Stimulated activated CD4-positive, alpha-beta T cell treated with anti-CD3 and anti-CD28 coated beads, Interleukin-15, amount 100 ng/mL, for 1 hour (primary cell): Measurements from ENCODE around the gene CD44.
"Not testable (repeated sequence)": the region's sequence is repeated elsewhere in the genome, so short reads cannot be mapped to it uniquely, and the experiment has no call there.

Source experiments
- DNase-seq, 2 donors: peaks; one replicate each; pipeline ENCODE4 v3.0.0-alpha.2; 2020; ENCODE audit warnings: low read depth in 1 of 2, low spot score in 1 of 2

The CD44 gene

DNA sequence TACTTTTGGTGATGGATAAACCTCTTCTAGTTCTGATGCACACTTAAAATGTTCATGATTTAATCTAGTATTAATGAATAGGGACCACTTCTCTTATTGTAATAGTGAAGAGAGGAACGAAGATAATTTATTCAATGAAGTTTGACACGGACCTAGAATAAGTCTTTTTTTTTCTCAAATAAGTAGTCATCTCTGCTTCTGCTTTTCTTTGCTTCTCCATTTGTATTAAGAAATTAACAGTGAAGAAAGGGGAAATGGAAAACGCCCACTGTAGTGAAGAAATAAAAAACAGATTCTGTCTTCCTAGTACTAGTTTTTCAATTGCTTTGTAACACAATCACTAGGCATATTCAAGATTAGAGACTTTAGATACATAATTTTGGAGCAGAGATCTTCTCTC lies 73.0 kb downstream of the CD44 start:
- no peak for DNase-seq

DNA sequence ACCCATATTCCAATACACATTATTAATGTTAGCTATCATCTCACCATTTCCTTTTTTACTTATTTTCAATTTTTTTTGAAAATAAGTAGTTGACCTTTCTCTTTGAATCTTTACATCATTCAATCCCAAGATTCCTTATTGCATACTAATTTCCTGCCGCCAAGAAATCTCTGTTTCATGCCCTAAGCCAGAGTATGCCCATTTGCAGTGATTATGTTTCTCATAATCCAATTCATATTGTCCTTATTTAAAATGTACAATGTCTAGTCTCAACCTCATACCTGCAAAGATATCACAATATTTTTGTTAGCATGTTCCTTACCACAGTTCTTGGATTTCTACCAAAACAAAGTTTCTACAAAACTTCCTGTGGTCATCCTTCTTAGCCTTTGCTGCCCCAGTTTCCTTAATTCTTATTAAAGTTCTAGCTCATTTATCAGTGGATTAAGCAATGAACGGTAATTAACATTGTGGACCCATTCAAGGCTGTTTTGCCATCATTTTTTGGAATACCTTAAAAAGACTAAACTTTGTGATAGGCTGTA lies 75.3 kb downstream of the CD44 start:
- no peak for DNase-seq

DNA sequence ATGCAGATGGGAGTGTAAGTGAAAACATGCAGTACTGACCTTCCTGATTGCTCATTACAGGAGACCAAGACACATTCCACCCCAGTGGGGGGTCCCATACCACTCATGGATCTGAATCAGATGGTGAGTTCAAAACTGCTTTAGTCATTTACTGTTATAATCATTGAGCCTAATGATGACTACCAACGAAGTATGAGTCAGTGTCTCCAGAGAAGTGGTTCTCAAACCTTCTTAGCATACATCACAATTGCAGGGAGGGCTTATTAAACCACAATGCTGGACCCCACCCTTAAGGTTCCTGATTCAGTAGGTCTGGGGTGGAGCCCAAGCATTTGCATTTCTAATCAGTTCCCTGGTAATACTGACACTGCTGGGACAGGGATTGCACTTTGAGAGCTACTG lies 75.8 kb downstream of the CD44 start:
- DNase-seq: no peak

DNA sequence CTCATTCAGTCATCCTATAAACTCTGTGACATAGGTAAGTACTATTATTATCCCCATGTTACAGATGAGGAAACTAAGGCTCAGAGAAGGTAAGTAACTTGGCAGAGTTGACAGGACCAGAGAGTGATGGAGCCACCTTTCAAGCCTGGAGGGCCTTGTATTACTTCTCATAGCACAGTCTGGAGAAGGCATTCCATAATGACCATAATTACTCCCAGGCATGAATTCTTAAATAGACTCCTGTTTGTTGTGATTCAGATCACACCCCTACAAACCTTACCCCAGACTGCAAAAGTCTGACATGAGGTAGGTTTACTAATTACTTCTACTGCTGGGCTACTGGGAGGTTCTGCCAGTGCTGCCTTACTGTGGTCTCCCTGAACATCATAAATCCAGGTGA lies 77.0 kb downstream of the CD44 start:
- no peak for DNase-seq

DNA sequence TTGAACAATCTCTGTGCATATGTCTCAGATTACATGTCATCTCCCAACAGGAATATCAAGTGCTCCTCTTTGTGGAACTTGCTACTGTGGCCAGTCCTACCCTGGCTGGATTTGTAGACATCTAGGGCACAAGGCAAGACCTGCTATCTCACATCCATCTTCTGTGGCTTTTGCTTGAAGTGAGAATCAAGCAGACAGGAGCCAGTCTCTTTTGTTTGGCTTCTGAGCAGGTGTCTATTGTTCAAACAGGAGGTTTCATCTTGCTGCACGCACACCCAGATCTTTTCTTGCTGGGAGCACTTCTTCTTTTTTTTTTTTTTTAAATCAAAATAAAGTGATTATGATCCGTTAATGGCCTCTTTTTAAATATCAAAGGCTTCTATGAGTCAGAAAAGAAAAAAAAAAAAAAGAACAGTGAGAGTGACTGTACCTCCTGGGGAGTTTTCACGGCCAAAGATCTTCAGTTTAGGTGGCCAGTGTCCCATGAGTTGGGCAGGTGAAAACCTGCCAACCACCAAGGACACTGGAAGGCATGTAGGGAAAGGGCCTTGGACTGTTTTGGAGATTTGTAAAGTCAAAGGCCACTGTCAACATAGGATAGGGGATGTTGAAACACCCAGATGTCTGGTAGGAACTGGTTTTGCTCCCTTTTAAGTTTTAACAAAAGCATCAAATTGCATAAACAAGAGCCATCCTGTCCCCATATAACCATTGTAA lies 78.1 kb downstream of the CD44 start:
- DNase-seq: no peak

DNA sequence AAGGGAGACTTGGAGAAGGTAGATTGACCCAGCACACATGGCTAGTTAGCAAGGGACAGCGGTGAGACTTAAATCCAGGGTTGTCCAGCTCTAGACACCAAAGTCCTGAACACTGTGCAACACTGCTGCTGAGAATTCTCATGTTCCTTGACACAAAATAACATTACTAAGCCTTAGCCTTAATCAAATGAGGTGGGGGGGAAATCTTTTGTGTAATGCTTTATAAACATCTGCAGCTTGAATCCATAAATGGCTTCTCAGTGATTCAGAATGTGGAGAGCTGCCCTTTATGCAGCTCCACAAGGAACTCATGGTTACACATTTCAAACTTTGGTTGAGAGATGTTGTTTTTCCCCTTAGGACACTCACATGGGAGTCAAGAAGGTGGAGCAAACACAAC lies 80.0 kb downstream of the CD44 start:
- no peak for DNase-seq

DNA sequence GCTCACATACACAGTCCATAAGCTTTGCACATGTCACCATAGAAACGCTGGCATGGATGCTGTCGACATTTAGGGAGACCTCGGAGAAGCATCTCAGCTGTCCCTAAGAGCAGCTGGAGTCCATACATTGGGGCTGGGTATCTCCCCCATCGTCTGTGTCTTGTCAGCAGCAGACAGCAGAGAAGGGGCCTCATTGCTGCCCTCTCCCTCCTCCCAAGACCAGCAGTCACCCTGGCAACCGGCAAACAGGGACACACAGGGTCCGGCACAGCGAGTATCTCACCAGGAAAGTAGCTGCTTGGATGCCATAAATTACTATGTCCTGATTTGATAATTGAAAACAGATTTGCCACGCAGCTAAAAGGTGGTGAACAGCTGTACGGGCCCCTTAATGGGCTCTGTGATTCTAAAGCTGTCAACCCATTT lies 84.4 kb downstream of the CD44 start:
- DNase-seq: no peak

DNA sequence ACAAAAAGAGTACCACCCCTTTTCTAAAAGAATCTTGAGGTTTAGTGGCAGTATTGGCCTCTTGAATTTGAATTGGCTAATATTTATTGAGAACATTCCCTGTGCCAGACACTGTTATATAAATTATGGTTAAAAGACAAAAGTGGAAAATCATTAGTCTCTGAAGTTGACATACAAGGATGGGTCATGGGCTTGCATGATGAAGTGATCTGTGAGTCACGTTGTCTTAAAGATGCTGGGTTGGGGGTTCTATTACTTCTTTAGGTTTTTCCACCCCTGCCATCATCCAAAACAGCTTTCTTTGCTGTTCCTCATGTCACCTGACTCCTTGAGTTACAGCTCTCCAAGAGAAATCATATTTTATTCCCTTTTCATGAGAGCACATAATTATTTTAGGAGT lies 85.0 kb downstream of the CD44 start:
- DNase-seq: no peak

DNA sequence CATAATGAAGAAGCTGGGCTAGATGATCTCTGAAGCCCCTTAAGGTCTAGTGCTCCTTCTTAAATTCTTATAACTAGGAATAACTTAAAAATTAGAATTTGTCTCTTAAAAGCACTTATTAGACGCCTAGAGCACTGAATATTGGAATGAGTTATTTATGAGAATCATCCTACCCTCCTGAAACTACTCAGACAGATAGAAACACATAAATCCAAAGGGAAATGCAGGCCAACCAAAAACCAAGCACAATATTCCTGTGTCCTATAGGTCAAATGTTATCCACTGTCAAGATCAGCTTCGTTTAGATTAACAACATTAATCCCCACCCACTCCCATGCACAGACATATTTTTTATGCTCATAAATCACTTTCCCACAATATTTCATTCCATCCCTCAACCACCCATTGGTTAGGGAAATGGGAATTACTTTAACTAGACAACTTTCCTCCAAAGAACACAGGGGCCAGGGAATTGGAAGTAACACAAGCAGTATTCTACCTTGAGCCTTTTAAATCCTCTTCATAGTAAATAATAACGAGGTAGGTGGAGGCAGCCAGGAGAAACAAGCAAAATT lies 87.1 kb downstream of the CD44 start:
- no peak for DNase-seq

DNA sequence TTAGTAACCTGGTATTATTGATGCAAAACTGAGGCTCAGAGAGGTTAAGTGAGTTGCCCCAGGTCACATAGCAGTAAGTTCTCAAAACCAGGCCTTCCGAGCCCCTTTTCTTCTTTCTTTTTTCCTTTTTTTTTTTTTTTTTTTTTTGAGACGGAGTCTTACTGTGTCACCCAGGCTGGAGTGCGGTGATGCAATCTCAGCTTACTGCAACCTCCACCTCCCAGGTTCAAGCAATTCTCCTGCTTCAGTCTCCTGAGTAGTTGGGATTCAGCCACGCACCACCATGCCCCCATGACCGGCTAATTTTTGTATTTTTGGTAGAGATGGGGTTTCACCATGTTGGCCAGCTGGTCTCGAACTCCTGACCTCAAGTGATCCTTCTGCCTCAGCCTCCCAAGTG lies 87.8 kb downstream of the CD44 start:
- DNase-seq: not testable (repeated sequence)

DNA sequence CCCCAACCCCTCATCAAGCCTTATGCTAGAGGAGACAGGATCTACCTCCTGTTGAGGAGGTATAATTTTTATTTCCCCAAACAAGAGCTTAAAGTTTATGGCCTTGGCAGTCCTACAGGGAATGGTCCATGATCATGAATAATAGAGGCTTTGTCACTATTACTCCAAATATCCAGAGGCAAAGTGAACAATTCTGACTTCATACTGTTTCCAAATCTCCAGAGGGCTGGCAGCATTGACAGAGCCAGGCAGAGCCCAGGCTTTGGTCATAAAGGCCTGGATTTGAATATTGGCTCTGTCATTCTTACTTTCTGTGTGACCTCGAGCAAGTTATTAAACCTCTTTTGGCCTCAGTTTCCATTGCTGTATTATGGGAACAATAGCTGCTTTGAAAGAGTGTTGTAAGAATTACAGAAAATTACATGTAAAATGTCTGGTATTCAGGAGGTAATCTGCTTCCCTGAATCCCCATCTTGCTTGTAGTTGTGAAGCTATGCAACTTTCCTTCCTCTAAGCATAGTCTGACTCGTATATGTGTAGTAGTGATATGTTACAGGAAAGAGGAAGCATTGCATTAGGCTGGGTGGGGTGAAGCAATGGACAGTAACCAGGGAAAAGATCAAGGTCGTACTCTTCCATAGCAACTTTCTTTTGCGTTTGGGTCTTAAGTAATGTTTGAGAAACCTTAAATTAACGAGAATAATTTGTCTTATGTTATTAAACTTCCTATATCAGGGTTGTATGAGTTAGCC lies 88.8 kb downstream of the CD44 start:
- no peak for DNase-seq

DNA sequence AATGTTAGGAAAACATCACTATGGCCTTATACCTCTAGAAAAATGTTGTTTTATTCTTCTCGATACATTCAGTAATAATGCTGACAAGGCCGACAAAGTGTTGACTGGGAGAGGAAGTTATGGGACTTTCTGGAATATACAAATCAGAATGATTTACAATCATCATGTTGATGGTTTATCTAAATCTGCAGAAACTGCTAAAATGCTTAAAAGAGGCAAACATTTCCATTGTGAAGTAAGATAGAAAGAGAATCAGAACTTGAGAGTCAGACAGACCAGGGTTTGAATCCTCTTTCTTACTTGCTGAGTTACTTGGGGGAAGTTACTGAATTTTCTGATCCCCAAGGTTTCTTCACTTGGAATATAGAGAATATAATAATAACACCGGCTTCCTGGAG lies 89.4 kb downstream of the CD44 start:
- no peak for DNase-seq

DNA sequence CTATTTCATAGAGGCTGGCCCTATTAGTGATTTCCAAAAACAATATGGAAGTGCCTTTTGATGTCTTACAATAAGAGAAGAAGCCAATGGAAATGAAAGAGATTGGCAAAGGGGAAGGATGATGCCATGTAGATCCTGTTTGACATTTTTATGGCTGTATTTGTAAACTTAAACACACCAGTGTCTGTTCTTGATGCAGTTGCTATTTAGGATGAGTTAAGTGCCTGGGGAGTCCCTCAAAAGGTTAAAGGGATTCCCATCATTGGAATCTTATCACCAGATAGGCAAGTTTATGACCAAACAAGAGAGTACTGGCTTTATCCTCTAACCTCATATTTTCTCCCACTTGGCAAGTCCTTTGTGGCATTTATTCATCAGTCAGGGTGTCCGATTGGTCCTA lies 91.4 kb downstream of the CD44 start:
- DNase-seq: no peak

DNA sequence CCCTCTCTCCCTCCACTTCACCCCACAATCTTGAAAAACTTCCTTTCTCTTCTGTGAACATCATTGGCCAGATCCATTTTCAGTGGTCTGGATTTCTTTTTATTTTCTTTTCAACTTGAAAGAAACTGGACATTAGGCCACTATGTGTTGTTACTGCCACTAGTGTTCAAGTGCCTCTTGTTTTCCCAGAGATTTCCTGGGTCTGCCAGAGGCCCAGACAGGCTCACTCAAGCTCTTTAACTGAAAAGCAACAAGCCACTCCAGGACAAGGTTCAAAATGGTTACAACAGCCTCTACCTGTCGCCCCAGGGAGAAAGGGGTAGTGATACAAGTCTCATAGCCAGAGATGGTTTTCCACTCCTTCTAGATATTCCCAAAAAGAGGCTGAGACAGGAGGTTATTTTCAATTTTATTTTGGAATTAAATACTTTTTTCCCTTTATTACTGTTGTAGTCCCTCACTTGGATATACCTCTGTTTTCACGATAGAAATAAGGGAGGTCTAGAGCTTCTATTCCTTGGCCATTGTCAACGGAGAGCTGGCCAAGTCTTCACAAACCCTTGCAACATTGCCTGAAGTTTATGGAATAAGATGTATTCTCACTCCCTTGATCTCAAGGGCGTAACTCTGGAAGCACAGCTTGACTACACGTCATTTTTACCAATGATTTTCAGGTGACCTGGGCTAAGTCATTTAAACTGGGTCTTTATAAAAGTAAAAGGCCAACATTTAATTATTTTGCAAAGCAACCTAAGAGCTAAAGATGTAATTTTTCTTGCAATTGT lies 92.3 kb downstream of the CD44 start:
- DNase-seq: no peak

DNA sequence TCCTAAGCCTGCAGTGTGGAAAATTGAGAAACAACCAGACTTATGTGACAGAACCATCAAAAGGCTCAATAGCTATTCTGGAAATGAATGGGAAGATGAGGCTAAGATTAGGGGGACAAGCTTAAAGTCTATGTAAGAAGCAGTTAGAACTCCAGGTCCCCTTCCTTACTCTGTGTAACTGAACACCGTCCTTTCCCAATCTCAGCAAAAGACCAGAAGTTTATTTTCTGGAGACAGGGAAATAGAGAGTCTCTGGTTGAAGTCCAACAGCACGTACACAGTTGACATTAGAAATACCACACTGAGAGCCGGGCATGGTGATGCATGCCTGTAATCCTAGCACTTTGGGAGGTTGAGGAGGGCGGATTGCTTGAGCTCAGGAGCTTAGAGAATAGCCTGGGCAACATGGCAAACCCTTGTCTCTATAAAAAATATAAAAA lies 93.9 kb downstream of the CD44 start:
- DNase-seq: no peak

DNA sequence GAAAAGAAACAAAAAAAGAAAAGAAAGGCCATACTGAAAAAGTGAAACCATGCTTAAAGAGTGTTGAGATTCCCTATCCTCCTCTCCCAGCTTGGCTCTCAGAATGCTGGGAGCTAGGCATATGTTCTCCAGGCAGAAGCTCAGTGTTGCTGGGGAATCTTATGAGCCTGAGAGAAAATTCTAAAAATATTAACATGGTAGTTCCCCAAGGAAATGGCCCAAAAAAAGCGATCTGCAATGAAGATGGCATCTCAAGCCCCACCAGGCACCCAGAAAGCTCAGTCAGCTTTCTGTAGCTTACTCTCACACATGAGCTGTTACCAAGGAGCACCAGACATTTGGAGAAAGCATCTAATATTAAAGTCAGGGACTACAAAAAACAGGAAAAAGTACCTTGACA lies 94.5 kb downstream of the CD44 start:
- DNase-seq: no peak

DNA sequence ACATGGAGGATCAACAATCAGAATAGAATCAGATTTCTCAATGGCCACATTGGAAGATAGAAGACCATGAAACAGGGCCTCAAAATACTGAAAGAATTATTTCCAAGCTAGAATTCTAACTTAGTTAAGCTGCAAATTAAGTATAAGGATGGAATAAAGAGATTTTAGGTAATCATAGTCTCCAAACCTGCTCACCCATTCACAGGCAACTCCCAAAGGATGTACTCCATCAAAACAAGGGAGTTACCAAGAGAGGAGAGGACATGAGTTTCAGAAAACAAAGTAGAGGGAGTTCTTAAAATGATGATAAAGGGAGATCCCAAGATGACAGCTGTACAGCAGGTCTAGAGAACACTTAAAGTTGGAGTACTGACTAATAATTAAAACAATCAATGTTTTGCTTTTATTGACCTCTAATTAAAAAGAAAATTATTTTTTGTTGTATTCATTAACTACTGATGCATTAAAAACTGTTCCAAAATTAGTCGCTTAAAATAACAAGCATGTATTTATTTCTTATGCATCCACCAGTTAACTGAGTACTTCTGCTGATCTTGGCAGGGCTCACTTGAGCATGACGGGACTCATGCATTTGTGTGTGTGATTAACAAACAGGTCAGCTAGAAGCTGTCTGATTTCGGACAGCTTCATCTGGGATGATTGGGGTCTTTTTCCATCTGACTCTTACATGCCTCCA lies 95.6 kb downstream of the CD44 start:
- no peak for DNase-seq

DNA sequence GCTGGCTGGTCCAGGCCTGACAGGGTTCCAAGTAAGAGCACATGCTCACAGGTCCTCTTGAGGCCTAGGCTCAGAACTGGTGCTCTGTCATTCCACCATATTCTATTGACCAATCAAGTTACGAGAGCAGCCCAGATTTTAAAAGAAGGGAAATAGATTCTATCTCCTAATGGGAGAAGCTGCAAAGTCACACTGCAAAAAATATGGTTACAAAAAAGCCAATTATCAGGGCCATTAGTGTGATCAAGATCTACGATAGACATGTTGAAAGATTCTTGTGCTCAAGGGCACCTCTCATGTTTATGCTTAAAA lies 96.1 kb downstream of the CD44 start:
- no peak for DNase-seq

DNA sequence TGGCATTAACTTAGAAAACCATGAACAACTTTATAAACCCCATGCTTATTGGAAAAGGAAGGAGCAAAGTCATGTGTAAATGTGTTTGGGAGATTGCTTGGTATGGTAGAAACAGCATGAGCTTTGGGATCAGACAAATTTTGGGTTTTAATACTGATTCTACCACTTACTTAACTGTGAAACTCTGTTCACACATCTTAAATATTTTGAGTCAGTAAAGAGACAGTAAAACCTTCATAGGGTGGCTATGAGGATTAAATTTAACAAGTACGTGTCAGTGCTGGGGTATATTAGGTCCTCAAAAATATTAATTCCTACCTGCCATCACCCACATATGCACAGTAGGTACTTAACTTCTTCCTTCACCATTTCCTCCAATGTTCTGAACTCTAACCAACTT lies 96.5 kb downstream of the CD44 start:
- DNase-seq: no peak

DNA sequence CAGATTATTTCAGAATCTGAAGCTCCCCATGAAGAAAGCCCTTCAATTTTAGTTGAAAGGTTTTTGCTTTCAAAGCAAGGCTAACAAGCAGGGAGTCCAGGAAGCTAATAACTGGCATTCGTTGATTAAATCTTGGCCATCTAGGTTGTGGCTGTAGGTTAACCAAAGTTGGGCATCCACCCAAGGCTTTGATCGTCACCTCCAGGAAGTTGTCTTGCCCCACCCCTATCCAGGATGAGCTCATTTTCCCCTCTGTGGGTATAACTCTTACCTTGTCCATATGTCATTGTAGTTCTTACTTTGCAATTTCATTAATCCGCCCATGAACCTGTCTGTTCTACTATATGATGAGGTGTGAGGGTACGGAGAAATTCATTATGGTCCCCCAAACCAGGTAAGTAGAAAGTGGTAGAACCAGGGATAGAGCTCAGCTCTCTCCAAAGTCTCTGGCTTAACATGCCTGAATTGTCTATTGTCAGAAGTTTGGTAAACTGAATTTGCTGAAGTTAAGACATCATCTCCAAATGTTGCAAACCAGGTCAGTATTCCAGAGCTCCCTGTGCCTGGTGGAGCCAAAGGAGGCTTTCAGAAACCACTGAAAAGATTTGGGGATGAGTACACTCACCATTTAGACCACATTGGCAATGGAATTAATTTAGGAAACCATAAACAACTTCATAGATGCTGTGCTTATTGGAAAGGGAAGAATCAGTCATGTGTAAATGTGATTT lies 97.1 kb downstream of the CD44 start:
- peak in 1 of 2 donors; percentile 25 for DNase-seq
